Pancreas (tissue), 10 donors: ENCODE measurements around the gene PHC1. TPM values are rescaled to one million over a fixed set of nuclear protein-coding genes. Genes with fewer than 3 reads are reported as not detected.

Source experiments
- ATAC-seq, 4 donors: fragments of 200-7000 bp; cut with Tn5 transposase; one replicate each; pipeline versions ENCODE4 v1.8.0 to v1.9.1; 2020; ENCODE audit warnings: mild to moderate bottlenecking in 4 of 4, moderate library complexity in 4 of 4
- DNase-seq, 6 donors: peaks; one replicate each; pipeline ENCODE4 v3.0.0-alpha.2; 2020
- FAIRE-seq: peaks from 2 replicates; lab custom pipeline; 2012; peaks lifted over from hg19 to GRCh38; lab: Jason Lieb, UNC
- H3K27ac ChIP-seq, 4 donors: fragments of 200-600 bp; sonication (generic); 1 replicate in 3 of 4; 2 replicates in 1 of 4; pipeline versions ENCODE4 v1.5.0 to v1.8.0; 2020
- H3K27me3 ChIP-seq, 4 donors: fragments of 200-600 bp; one replicate each; pipeline ENCODE4 v1.8.0; 2021
- H3K36me3 ChIP-seq, 3 donors: fragments of 200-600 bp; sonication (generic) in 1 of 3; one replicate each; pipeline versions ENCODE4 v1.5.0 to v1.8.0; 2020 to 2021
- H3K4me1 ChIP-seq, 3 donors: fragments of 200-600 bp; one replicate each; pipeline ENCODE4 v1.8.0; 2021
- H3K4me3 ChIP-seq, 4 donors: fragments of 200-600 bp; sonication (generic) in 2 of 4; one replicate each; pipeline versions ENCODE4 v1.5.0 to v1.8.0; 2020 to 2021
- H3K9me3 ChIP-seq, 4 donors: fragments of 200-600 bp; one replicate each; pipeline ENCODE4 v1.8.0; 2021
- WGBS, 2 donors: extraction: QIAGEN DNeasy Blood & Tissue Kit; methylation state at CpG; one replicate each; pipeline ENCODE4 v1.1.7; 2013; 5-methylcytosine and 5-hydroxymethylcytosine counted together
- intact Hi-C, 3 donors: fragments of 100-400 bp; cut with DNase I; formaldehyde crosslinking; loops; one replicate each; pipeline versions ENCODE4 v1.11.1 to v1.14.2; 2022
- polyA plus RNA-seq, 2 donors: library from polyadenylated mRNA; stranded (reverse); fragments of 200-250 nt; gene quantifications; one replicate each; pipeline ENCODE4 v1.2.3, GENCODE V29; 2013
- total RNA-seq, 6 donors: library from RNA; stranded (reverse); fragmentation: NEBNext Ultra II Directional in 4 of 6; extraction: Animal tissue kit (Norgen Biotek cat#: 25700) in 4 of 6; gene quantifications; one replicate each; pipeline versions ENCODE4 v1.2.1 to v1.2.4, GENCODE V29; 2021 to 2023
- TF ChIP-seq, protein P1 (sequence below), 4 donors: fragments of 200-600 bp; sonication (generic) in 3 of 4; IDR thresholded peaks; one replicate each; pipeline versions ENCODE4 v1.5.0 to v1.8.0; 2021; ENCODE audit warnings: antibody characterized with exemption in 4 of 4
- donor health status: healthy with polysubstance abuse.
- donor health status: DM: no; HTN: no; CAD: no; lungs with moderate emphysema.
- donor health status: DM: no; HTN: no; CAD: no.
- donor health status: control.
- donor health status: control.
- donor health status: Bipolar disorder and iron deficiency.
- donor health status: DM: yes; HTN: yes; CAD: no.
- donor health status: DM: no; HTN: no; CAD: no.
- donor health status: DM: no; HTN: no; CAD: no.
- donor health status: DM: yes; HTN: yes; CAD: no.

PHC1 gene
- total and polyA plus RNA-seq, 8 donors: 15.8 to 45.1 (median 19.5) TPM

DNA sequence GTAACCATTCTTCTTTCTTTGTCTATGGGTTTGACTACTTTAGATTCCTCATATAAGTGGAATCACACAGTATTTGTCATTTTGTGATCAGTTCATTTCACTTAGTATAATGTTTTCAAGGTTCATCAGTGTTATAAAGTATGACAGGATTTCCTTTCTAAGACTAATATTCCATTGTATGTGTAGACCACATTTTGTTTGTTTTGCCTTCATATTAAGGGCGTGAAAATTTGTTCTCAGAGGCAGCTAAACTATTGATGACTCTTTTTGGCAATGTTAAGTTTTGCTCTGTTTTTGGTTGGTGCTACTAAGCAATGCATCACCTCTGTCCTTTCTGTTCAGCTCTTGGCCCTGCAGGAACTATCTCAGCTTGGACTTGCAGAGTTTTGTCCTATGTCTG, 73.4 kb downstream of the PHC1 start:
- Histone ChIP-seq H3K27ac (no peak overlapping the region), H3K9me3 (no peaks in the 10 kb centered on the region), H3K4me3 (no peak overlapping the region), H3K4me1 (no peaks in the 10 kb centered on the region), H3K36me3 (no peaks in the 10 kb centered on the region), H3K27me3 (no peaks in the 10 kb centered on the region)
- FAIRE-seq: no peak
- TF ChIP-seq, protein P1, sequence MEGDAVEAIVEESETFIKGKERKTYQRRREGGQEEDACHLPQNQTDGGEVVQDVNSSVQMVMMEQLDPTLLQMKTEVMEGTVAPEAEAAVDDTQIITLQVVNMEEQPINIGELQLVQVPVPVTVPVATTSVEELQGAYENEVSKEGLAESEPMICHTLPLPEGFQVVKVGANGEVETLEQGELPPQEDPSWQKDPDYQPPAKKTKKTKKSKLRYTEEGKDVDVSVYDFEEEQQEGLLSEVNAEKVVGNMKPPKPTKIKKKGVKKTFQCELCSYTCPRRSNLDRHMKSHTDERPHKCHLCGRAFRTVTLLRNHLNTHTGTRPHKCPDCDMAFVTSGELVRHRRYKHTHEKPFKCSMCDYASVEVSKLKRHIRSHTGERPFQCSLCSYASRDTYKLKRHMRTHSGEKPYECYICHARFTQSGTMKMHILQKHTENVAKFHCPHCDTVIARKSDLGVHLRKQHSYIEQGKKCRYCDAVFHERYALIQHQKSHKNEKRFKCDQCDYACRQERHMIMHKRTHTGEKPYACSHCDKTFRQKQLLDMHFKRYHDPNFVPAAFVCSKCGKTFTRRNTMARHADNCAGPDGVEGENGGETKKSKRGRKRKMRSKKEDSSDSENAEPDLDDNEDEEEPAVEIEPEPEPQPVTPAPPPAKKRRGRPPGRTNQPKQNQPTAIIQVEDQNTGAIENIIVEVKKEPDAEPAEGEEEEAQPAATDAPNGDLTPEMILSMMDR (IDR thresholded peaks at IDR 0.05): no peak
- intact Hi-C loops: no loop called here
- ATAC-seq: no peak
- WGBS, 2 donors: 49 to 76% methylated on average over 1 of the region's 1 CpG
- no peak for DNase-seq

- Histone ChIP-seq H3K27me3 (no peaks in the 10 kb centered on the region), H3K36me3 (no peaks in the 10 kb centered on the region), H3K9me3 (no peaks in the 10 kb centered on the region), H3K27ac (no peak within 1 kb of the TSS), H3K4me1 (no peaks in the 10 kb centered on the region), H3K4me3 (no peak within 1 kb of the TSS)
- FAIRE-seq (no peak), ATAC-seq (no peak), DNase-seq (no peak)
- 80 to 83% methylated on average over 2 of the region's 2 CpGs for WGBS, 2 donors
- TF ChIP-seq, protein P1 (IDR thresholded peaks at IDR 0.05): no peak
- intact Hi-C loops: no loop called here
Observed at GRCh38 chr12:8989413-8989812, 75.1 kb downstream of the PHC1 start, which contains the start of gene KLRG1. Gene KLRG1 (plus strand): TSS chr12:8989546. CDS start chr12:8989636, 90 bp downstream.

Other genes starting within 250 kb of the PHC1 start
- gene RIMKLB, start 216.5 kb upstream of the PHC1 start, total RNA-seq: 10 to 100 TPM in 1 of 6 donors, 1 to 10 TPM in 5; 5.1 to 12.4 (median 8.4) TPM
- gene RIMKLB, start 216.5 kb upstream of the PHC1 start, polyA plus RNA-seq: 10 to 100 TPM; 32.9 to 46.2 TPM
- gene A2ML1, start 91.9 kb upstream of the PHC1 start, total RNA-seq: not detected
- gene A2ML1, start 91.9 kb upstream of the PHC1 start, polyA plus RNA-seq: under 1 TPM; 0.05 to 0.08 TPM
- gene M6PR, start 35.1 kb downstream of the PHC1 start, total RNA-seq: 10 to 100 TPM; 38.2 to 99.7 (median 64.0) TPM
- 10 to 100 TPM; 29.5 to 50.0 TPM for gene M6PR, start 35.1 kb downstream of the PHC1 start, polyA plus RNA-seq
- gene KLRG1, start 75.0 kb downstream of the PHC1 start, total RNA-seq: 1 to 10 TPM in 3 of 6 donors, under 1 TPM in 3; 0.38 to 1.4 (median 1.1) TPM
- 1 to 10 TPM in 1 of 2 donors, under 1 TPM in 1; 0.38 to 1.1 TPM for gene KLRG1, start 75.0 kb downstream of the PHC1 start, polyA plus RNA-seq
- 100 to 1,000 TPM in 2 of 6 donors, 10 to 100 TPM in 4; 57.3 to 275 (median 70.6) TPM for gene A2M, start 201.4 kb downstream of the PHC1 start, total RNA-seq
- gene A2M, start 201.4 kb downstream of the PHC1 start, polyA plus RNA-seq: 10 to 100 TPM; 22.8 to 30.6 TPM